Transverse colon (tissue), 4 donors: Measurements from ENCODE around the gene CA12. TPM values are rescaled to one million over a fixed set of nuclear protein-coding genes. Genes with fewer than 3 reads are reported as not detected.

Experiments used
- DNase-seq: peaks from one replicate; pipeline ENCODE4 v3.0.0-alpha.2; 2019
- H3K27ac ChIP-seq, 4 donors: fragments of 200-600 bp; sonication (generic); 2 replicates each; pipeline ENCODE4 v1.5.1; 2016 to 2018; ENCODE audit warnings: inconsistent platforms in 4 of 4
- H3K27me3 ChIP-seq: fragments of 200-600 bp; sonication (generic); 2 replicates; pipeline ENCODE4 v1.5.1; 2017; ENCODE audit warnings: inconsistent platforms
- H3K36me3 ChIP-seq, 4 donors: fragments of 200-600 bp; sonication (generic); 2 replicates each; pipeline ENCODE4 v1.5.1; 2017 to 2019; ENCODE audit warnings: inconsistent platforms in 4 of 4
- H3K4me1 ChIP-seq, 4 donors: fragments of 200-600 bp; sonication (generic); 2 replicates each; pipeline ENCODE4 v1.5.1; 2017 to 2020; ENCODE audit warnings: inconsistent platforms in 4 of 4
- H3K4me3 ChIP-seq, 4 donors: fragments of 200-600 bp; sonication (generic); 1 replicate in 1 of 4; 2 replicates in 3 of 4; pipeline versions ENCODE4 v1.5.1 to v1.6.1; 2017 to 2019; ENCODE audit warnings: inconsistent platforms in 4 of 4
- H3K9me3 ChIP-seq, 2 donors: fragments of 200-600 bp; sonication (generic); 2 replicates each; pipeline ENCODE4 v1.5.1; 2017 to 2019; ENCODE audit warnings: inconsistent platforms in 2 of 2
- EP300 ChIP-seq: sonication (generic); formaldehyde crosslinking; IDR thresholded peaks from one replicate; pipeline ENCODE4 v1.6.1; 2017; ENCODE audit warnings: antibody characterized with exemption, low read depth
- POLR2A ChIP-seq: fragments of 450-650 bp; IDR thresholded peaks from one replicate; pipeline ENCODE4 v1.6.1; 2016; ENCODE audit warnings: antibody characterized with exemption, mild to moderate bottlenecking, moderate library complexity
- POLR2AphosphoS5 ChIP-seq, 3 donors: sonication (generic); formaldehyde crosslinking; IDR thresholded peaks; one replicate each; pipeline ENCODE4 v1.6.1; 2016; ENCODE audit warnings: antibody characterized with exemption in 3 of 3
- WGBS, 2 donors: methylation state at CpG; one replicate each; pipeline ENCODE4 v1.1.5; 2018; ENCODE audit warnings: low coverage in 1 of 2; 5-methylcytosine and 5-hydroxymethylcytosine counted together
- in situ Hi-C, 4 donors: fragments of 200-750 bp; cut with MboI; loops; one replicate each; pipeline versions ENCODE4 v1.15.0 to v1.15.1; 2017; ENCODE audit warnings: low sequenced_read_pairs in 3 of 4, low pct_ligation_motif_present in 1 of 4, low pct_unique_long_range_greater_than_20kb in 1 of 4
- intact Hi-C: fragments of 100-400 bp; cut with DNase I; formaldehyde crosslinking; loops from one replicate; pipeline ENCODE4 v1.15.1; 2023; ENCODE audit warnings: low total_unique reads
- total RNA-seq, 4 donors: library from RNA; depleted of rRNA; stranded (reverse); fragments of >200 nt; gene quantifications; one replicate each; pipeline ENCODE4 v1.1.0, GENCODE V29; 2016
- TF ChIP-seq, protein P1 (sequence below), 5 experiments: fragments of 200-600 bp in 3 of 5; fragments of 450-650 bp in 2 of 5; sonication (generic) in 3 of 5; IDR thresholded peaks; 1 replicate in 2 of 5; 2 replicates in 3 of 5; pipeline ENCODE4 v1.5.1; 2016 to 2017; ENCODE audit warnings: antibody characterized with exemption in 5 of 5, inconsistent platforms in 3 of 5, mild to moderate bottlenecking in 2 of 5, moderate library complexity in 1 of 5

Gene CA12
- total RNA-seq, 4 donors from 2014 or later = 121 to 392 (median 329) TPM

DNA sequence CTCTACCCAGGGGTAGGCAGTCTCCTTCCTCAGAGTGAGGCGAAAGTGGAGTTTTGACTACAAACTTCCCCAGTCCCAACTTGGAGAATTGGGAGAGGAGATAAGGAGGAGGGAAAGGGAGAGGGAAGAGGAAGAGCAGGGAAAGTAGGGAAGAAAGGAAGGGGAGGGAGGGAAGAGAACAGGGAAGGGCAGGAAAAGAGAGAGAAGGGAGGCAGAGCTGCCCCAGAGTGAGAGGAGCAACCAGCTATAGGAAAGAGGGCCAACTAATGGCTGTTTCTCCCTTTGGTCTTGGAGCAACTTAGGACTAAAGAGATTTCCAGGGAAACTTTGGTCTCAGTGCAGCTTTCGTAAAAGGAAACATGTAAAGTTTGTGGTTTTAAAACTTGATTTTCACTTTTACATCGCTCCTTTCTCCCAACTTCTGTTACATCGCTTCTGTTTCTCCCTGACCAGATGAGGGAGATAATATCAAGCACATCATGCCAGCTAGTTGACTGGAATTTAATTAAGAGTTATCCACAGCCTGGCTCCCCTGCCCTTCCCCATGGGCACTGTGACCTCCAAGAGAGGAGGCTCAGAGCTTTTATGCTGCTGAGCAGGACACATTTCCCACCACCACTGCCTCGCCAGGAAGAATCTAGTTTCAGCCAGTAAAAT lies 1.4 kb downstream of the CA12 start:
- H3K27ac ChIP-seq = peak overlapping the region; percentile 48 to 83 (median 77)
- H3K9me3 ChIP-seq = no peaks in the 10 kb centered on the region
- no peaks in the 10 kb centered on the region for H3K36me3 ChIP-seq
- H3K4me3 ChIP-seq = peak overlapping the region; percentile 12 to 64 (median 56)
- in situ Hi-C loops = no loop called here
- 38 to 54% methylated on average over 3 to 5 of the region's 5 CpGs for WGBS, 2 donors
- peaks cover 17% of the 10 kb centered on the region for H3K27me3 ChIP-seq
- no peak for DNase-seq
- TF ChIP-seq POLR2A = no peak
- TF ChIP-seq EP300 = no peak
- H3K4me1 ChIP-seq = peaks cover 0 to 38% (median 12%) of the 10 kb centered on the region in 4 donors
- intact Hi-C loops = no loop called here

DNA sequence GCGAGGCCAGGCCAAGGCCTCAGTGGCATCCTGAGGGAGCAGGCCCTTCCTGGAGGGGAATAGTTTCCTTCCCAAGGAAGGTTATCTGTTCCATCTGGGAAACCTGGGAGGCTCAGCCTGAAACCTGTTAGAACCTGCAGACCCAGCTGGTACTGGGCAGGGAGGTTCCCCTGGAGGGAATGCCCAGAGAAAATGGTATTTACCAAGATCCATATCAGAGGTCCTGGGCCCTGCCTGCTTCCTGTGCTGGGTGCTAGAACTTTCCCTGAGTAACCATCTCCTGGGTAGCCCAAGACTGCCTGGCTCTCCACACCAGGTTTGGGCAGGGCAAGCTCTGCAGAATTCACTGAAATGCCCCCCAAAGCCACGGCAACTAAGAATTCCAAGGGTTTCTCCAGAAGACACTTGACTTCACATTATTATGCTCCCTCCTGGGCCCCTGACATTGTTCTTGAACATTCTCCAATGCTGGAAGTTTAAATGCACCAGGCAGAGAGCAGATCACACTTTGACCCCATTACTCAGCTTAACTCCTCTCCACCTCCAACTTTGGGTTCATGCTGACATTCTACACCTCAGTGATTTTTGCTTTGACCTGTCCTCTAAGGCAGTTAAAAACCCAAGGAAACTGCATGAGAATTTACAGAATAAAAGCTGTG lies 2.0 kb downstream of the CA12 start:
- peak overlapping the region in 3 of 4 donors; percentile 50 to 64 (median 62) for H3K4me3 ChIP-seq
- WGBS, 2 donors = 69% methylated on average over 2 of the region's 2 CpGs; no CpG with 5 or more reads in 1 of the 2 donors
- in situ Hi-C loops = no loop called here
- DNase-seq = no peak
- no peak for TF ChIP-seq POLR2A
- TF ChIP-seq, protein P1, sequence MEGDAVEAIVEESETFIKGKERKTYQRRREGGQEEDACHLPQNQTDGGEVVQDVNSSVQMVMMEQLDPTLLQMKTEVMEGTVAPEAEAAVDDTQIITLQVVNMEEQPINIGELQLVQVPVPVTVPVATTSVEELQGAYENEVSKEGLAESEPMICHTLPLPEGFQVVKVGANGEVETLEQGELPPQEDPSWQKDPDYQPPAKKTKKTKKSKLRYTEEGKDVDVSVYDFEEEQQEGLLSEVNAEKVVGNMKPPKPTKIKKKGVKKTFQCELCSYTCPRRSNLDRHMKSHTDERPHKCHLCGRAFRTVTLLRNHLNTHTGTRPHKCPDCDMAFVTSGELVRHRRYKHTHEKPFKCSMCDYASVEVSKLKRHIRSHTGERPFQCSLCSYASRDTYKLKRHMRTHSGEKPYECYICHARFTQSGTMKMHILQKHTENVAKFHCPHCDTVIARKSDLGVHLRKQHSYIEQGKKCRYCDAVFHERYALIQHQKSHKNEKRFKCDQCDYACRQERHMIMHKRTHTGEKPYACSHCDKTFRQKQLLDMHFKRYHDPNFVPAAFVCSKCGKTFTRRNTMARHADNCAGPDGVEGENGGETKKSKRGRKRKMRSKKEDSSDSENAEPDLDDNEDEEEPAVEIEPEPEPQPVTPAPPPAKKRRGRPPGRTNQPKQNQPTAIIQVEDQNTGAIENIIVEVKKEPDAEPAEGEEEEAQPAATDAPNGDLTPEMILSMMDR (IDR thresholded peaks at IDR 0.05) = no peak
- TF ChIP-seq EP300 = no peak
- TF ChIP-seq POLR2AphosphoS5 (IDR thresholded peaks at IDR 0.05) = no peak
- intact Hi-C loops = no loop called here
- no peaks in the 10 kb centered on the region for H3K9me3 ChIP-seq
- peaks cover 5 to 45% (median 18%) of the 10 kb centered on the region in 4 donors for H3K4me1 ChIP-seq
- H3K27ac ChIP-seq = peak overlapping the region; percentile 48 to 83 (median 77)
- H3K36me3 ChIP-seq = no peaks in the 10 kb centered on the region
- H3K27me3 ChIP-seq = peaks cover 17% of the 10 kb centered on the region

DNA sequence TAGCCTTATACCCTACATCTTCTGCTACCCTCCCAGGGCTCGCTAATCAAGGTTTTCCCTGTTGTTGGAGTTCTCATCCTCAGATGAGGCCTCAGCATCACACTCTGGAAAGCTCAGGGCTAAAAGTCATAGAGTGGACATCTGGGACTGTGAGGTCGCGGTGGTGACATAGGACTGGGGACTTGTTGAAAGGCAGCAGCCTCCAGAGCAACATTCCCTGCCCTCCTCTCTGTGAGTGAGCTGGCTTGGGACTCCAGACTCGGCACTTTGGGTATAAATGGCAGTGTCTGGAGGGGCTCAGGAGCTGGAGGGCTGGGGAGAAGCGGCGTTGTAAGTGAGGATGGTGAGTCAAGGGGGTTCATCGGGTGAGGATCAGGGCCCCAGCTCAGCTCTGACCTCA lies 2.7 kb downstream of the CA12 start:
- TF ChIP-seq EP300 = no peak
- TF ChIP-seq POLR2AphosphoS5 (IDR thresholded peaks at IDR 0.05) = no peak
- TF ChIP-seq, protein P1 (IDR thresholded peaks at IDR 0.05) = no peak
- no peak for TF ChIP-seq POLR2A
- DNase-seq = no peak
- Histone ChIP-seq H3K27ac (peak overlapping the region in 3 of 4 donors; percentile 10 to 83 (median 78)), H3K27me3 (peaks cover 17% of the 10 kb centered on the region), H3K36me3 (no peaks in the 10 kb centered on the region), H3K4me3 (peak overlapping the region in 2 of 4 donors; percentile 62 to 64), H3K9me3 (no peaks in the 10 kb centered on the region), H3K4me1 (peaks cover 5 to 50% (median 23%) of the 10 kb centered on the region in 4 donors)
- 76% methylated on average over 7 of the region's 7 CpGs; no CpG with 5 or more reads in 1 of the 2 donors for WGBS, 2 donors
- in situ Hi-C loops = no loop called here
- intact Hi-C loops = no loop called here

DNA sequence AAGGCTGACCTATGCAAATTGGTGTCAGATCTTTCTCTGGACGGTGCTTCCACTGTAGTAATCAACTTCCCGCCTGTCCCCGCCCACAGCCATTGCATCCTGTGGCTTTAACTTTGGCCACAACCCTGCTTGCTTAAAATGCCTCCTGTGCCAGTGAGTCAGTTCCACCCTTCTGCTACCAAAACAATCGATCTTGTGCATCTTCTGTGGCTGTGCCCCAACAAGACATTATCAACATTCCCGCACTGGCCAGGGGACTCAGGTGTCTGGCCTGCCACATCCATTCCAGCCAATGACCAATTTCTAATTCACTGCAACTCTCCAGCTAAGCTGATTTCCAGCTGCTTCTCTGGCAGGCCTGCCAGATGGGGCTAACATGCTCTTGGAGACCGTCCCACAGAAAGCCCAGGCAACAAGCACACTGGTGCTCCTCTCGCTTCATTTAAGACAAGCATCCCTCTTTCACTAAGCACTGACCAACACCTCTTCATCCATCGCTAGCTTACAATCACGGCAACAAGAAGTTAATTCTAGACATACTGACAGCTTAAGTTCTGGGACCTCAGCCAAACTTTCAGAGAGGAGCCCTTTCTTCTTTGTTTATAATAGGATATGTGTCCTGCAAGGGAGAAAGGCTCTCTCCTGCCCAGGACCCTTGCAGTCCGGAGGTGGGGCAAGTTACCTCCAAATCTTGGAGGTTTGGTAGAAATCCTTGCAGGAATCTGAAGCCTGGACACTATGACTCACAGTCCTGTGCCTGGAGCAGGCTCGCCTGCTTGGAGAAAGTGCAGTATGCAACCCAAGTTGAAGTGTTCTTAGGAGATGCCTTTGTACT lies 6.7 kb downstream of the CA12 start:
- Histone ChIP-seq H3K27ac (peak overlapping the region in 3 of 4 donors; percentile 16 to 30 (median 30)), H3K4me1 (peaks cover 5 to 32% (median 20%) of the 10 kb centered on the region in 4 donors), H3K9me3 (no peaks in the 10 kb centered on the region), H3K36me3 (no peaks in the 10 kb centered on the region), H3K4me3 (no peak overlapping the region), H3K27me3 (peaks cover 1% of the 10 kb centered on the region)
- DNase-seq = no peak
- TF ChIP-seq EP300 (no peak), POLR2A (no peak), POLR2AphosphoS5 (IDR thresholded peaks at IDR 0.05) (no peak)
- TF ChIP-seq, protein P1 (IDR thresholded peaks at IDR 0.05) = no peak
- in situ Hi-C loops = no loop called here
- 36 to 40% methylated on average over 4 to 11 of the region's 11 CpGs for WGBS, 2 donors
- intact Hi-C loops = no loop called here
